Upper lobe of left lung (tissue), 4 donors: ENCODE results near the gene ASNSD1.

Source experiments
- CTCF ChIP-seq, 6 experiments: fragments of 450-650 bp in 4 of 6; fragments of 200-600 bp in 2 of 6; sonication (generic) in 2 of 6; IDR thresholded peaks; one replicate each; pipeline ENCODE4 v1.5.1; 2016 to 2019; ENCODE audit warnings: antibody characterized with exemption in 6 of 6
- EP300 ChIP-seq, 4 donors: sonication (generic); formaldehyde crosslinking; IDR thresholded peaks; one replicate each; pipeline ENCODE4 v1.5.1; 2017; ENCODE audit warnings: antibody characterized with exemption in 4 of 4, control low read depth in 2 of 4
- POLR2A ChIP-seq, 4 donors: fragments of 450-650 bp; IDR thresholded peaks; one replicate each; pipeline ENCODE4 v1.5.1; 2016 to 2017; ENCODE audit warnings: antibody characterized with exemption in 4 of 4, mild to moderate bottlenecking in 2 of 4
- POLR2AphosphoS5 ChIP-seq, 2 donors: sonication (generic); formaldehyde crosslinking; IDR thresholded peaks; one replicate each; pipeline ENCODE4 v1.5.1; 2017; ENCODE audit warnings: antibody characterized with exemption in 2 of 2

DNA sequence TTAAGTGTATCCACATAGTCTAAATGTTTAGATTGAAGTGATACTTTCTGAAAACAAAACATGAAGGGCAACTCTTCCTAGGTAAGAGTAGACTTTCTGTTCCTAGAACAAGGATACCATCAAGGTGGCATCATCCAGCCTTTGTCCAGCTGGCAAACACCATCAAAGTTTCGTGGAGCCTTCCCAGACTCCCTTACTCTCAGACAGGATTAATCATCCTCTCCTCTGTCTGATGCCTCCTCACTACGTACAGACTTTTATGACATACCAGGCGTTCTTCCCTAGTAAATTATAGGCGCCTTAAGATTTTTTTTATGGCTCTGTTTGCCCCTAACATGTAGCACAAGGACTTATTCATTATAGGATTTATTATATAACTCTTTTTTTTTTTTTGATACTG, 29.4 kb upstream of the ASNSD1 start:
- TF ChIP-seq POLR2A (IDR thresholded peaks at IDR 0.05) (no peak), CTCF (IDR thresholded peaks at IDR 0.05) (no peak), POLR2AphosphoS5 (IDR thresholded peaks at IDR 0.05) (no peak), EP300 (IDR thresholded peaks at IDR 0.05) (no peak)
